IPS-18a (cell line): ENCODE results near the gene THSD7B.
"Not testable (repeated sequence)": the region's sequence is repeated elsewhere in the genome, so short reads cannot be mapped to it uniquely, and the experiment has no call there.

Experiments
- H3K27ac ChIP-seq: one replicate; pipeline ENCODE4 v1.5.1; 2013; ENCODE audit warnings: low read length
- H3K27me3 ChIP-seq: one replicate; pipeline ENCODE4 v1.6.1; 2013; ENCODE audit warnings: mild to moderate bottlenecking, low read length; ENCODE audit not compliant: control insufficient read depth, insufficient read depth
- H3K36me3 ChIP-seq: one replicate; pipeline ENCODE4 v1.6.1; 2013; ENCODE audit warnings: low read depth, low read length; ENCODE audit not compliant: control insufficient read depth
- H3K4me1 ChIP-seq: one replicate; pipeline ENCODE4 v1.6.1; 2013; ENCODE audit warnings: low read depth, low read length; ENCODE audit not compliant: control insufficient read depth
- H3K4me3 ChIP-seq: one replicate; pipeline ENCODE4 v1.5.1; 2013; ENCODE audit warnings: low read length
- H3K9ac ChIP-seq: one replicate; pipeline ENCODE4 v1.6.1; 2013; ENCODE audit warnings: mild to moderate bottlenecking, low read length, moderate library complexity
- H3K9me3 ChIP-seq: one replicate; pipeline ENCODE4 v1.6.1; 2013; ENCODE audit warnings: low read depth, low read length; ENCODE audit not compliant: control insufficient read depth

The THSD7B gene

DNA sequence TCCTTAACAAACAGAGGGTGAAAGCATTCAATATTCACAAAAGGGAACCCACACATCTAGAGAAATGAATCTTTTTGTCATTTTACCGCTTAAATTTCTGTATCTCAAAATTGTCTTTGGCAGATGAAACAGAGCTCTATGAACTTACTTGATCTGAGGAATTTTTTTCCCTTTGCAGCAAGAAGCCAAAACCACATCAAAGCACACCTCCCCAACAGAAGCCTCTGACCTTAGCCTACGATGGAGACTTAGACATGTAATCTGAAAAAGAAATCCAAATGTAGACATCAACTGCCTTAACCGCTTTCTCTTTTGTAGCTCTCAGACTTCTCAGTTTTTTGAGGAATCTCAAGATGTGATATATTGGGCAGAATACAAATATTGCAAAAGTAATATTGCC lies 911.0 kb downstream of the THSD7B start:
- H3K36me3 ChIP-seq, result no peaks in the 10 kb centered on the region
- H3K9me3 ChIP-seq, result no peaks in the 10 kb centered on the region
- H3K4me1 ChIP-seq, result no peaks in the 10 kb centered on the region
- no peak overlapping the region for H3K9ac ChIP-seq
- no peak overlapping the region for H3K4me3 ChIP-seq
- H3K27me3 ChIP-seq, result no peaks in the 10 kb centered on the region
- H3K27ac ChIP-seq, result no peak overlapping the region

DNA sequence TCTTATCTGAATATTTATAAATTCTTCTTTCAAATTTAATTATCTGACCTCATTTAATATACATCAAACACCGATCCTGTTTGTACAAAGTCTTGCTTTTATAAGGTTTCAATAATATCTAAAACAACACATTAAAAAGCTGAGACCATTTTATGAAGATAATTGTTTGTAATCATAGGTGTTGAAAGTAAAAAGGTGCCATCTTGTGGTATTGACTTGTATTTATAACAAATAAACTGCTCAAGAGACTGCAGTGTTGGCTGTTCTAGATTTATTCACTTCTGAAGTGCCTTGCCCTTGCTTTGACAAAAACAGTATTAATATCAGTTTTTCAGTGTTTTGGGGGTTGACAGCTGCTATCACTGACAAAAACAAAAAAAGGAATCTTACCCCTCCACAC lies 912.1 kb downstream of the THSD7B start:
- H3K4me1 ChIP-seq, result no peaks in the 10 kb centered on the region
- no peaks in the 10 kb centered on the region for H3K9me3 ChIP-seq
- H3K9ac ChIP-seq, result no peak overlapping the region
- no peak overlapping the region for H3K4me3 ChIP-seq
- no peaks in the 10 kb centered on the region for H3K36me3 ChIP-seq
- no peaks in the 10 kb centered on the region for H3K27me3 ChIP-seq
- H3K27ac ChIP-seq, result no peak overlapping the region

DNA sequence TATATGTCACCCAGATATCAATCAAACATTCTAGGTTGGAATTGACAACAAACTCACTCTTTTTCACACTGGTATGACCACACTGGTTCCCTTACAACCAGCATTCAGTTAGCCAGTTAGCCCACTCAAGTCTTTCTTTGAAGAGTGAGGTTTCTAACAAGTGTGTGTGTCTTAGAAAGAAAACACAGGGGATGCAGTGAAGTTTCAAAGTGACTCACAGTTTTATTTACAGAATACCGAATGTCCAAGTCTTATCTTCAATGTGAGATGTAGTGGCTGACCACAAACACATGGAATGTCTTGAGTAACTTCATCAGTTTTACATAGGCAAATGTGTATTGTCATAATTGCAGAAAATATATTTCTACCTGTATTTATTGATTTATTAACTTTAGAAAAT lies 924.2 kb downstream of the THSD7B start:
- H3K4me1 ChIP-seq, result no peaks in the 10 kb centered on the region
- H3K9ac ChIP-seq, result no peak overlapping the region
- H3K27me3 ChIP-seq, result no peaks in the 10 kb centered on the region
- H3K27ac ChIP-seq, result no peak overlapping the region
- H3K4me3 ChIP-seq, result no peak overlapping the region
- no peaks in the 10 kb centered on the region for H3K36me3 ChIP-seq
- H3K9me3 ChIP-seq, result no peaks in the 10 kb centered on the region

DNA sequence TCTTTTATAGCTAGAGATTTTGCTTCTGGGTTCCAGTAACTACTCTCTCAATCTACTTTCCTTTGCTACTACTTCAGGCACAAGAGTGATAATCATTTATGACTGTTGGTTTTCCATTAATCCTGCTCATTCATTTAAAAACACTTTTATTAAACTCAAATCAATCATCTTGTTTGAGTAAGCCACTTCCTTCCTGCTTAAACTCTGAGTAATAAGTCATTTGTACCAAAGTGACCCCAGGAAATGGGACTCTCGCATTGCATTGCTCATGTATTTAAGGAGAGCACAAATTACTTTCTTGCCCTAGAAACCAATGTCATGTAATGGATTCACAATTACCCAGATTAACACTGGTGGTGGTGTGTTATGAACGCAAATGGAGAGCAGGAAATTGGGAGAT lies 928.2 kb downstream of the THSD7B start:
- H3K4me1 ChIP-seq, result no peaks in the 10 kb centered on the region
- H3K9me3 ChIP-seq, result no peaks in the 10 kb centered on the region
- H3K9ac ChIP-seq, result no peak overlapping the region
- no peaks in the 10 kb centered on the region for H3K36me3 ChIP-seq
- H3K4me3 ChIP-seq, result no peak overlapping the region
- no peak overlapping the region for H3K27ac ChIP-seq
- H3K27me3 ChIP-seq, result no peaks in the 10 kb centered on the region

DNA sequence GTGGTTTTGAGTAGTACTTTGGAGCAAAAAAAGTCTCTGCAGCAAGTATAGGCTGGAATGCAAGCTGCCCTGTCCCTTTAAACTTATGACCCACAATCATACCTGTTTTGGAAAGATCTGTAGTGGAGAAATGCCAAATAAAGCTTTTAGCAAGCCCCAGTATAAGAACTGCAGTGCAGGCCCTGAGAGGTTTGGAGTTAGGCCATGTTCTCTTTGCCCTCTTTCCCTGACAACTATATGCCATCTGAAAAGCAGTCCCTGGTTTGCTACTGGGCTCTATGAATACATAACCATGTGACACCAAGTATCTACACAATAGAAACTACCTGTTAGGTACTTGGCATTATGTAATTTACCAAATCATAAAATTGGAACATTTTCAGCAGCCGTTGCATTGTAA lies 931.6 kb downstream of the THSD7B start:
- H3K9me3 ChIP-seq, result peaks cover 3% of the 10 kb centered on the region
- H3K36me3 ChIP-seq, result no peaks in the 10 kb centered on the region
- H3K27me3 ChIP-seq, result no peaks in the 10 kb centered on the region
- no peaks in the 10 kb centered on the region for H3K4me1 ChIP-seq
- H3K9ac ChIP-seq, result no peak overlapping the region
- H3K27ac ChIP-seq, result no peak overlapping the region
- H3K4me3 ChIP-seq, result no peak overlapping the region

DNA sequence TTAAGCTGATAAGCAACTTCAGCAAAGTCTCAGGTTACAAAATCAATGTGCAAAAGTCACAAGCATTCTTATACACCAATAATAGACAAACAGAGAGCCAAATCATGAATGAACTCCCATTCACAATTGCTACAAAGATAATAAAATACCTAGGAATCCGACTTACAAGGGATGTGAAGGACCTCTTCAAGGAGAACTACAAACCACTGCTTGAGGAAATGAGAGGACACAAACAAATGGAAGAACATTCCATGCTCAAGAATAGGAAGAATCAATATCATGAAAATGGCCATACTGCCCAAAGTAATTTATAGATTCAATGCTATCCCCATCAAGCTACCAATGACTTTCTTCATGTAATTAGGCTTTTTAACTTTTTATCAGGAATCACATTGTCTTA lies 934.9 kb downstream of the THSD7B start:
- not testable (repeated sequence) for H3K9me3 ChIP-seq, H3K4me3 ChIP-seq, H3K9ac ChIP-seq, H3K27me3 ChIP-seq, H3K36me3 ChIP-seq, H3K4me1 ChIP-seq, H3K27ac ChIP-seq

DNA sequence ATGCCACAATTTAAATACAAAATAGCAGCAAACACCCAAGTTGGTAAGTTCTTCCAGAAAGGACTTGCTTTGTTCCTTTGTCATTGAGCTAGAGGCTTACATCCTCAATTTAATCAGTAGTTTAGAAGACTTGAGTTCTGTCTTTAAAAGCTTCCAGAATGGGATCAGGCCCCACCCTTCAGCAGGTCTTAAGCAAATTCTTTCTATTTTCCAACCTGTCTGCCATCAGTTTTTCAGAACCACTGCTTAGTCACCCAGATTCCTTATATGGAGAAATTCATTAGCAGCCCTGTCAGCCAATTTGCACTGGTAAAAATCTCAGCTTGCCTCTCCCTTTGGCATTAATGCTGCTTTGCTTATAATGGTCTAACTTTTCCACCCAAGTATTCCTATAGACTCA lies 935.3 kb downstream of the THSD7B start:
- H3K4me3 ChIP-seq, result no peak overlapping the region
- no peak overlapping the region for H3K27ac ChIP-seq
- H3K36me3 ChIP-seq, result no peaks in the 10 kb centered on the region
- H3K9me3 ChIP-seq, result peaks cover 3% of the 10 kb centered on the region
- no peak overlapping the region for H3K9ac ChIP-seq
- no peaks in the 10 kb centered on the region for H3K4me1 ChIP-seq
- H3K27me3 ChIP-seq, result no peaks in the 10 kb centered on the region

DNA sequence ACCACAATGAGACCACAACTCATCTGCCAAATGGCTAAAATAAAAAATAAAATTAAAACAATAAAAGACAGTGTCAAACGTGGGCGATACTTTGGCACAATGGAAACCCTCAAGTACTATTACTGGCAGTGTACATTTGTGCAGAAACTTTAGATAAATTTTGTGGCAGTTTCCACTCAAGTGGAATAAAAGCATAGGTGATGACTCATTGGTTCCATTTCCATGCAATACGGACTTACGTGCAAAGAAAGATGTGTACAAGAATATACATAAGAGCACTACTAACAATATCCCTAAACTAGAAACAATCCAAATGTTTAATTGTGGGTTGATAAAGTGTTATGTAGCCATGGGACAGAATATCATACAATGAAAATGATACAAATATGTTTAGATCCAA lies 940.0 kb downstream of the THSD7B start:
- no peaks in the 10 kb centered on the region for H3K27me3 ChIP-seq
- no peaks in the 10 kb centered on the region for H3K36me3 ChIP-seq
- no peaks in the 10 kb centered on the region for H3K4me1 ChIP-seq
- no peak overlapping the region for H3K4me3 ChIP-seq
- H3K9ac ChIP-seq, result no peak overlapping the region
- H3K9me3 ChIP-seq, result peaks cover 3% of the 10 kb centered on the region
- no peak overlapping the region for H3K27ac ChIP-seq

DNA sequence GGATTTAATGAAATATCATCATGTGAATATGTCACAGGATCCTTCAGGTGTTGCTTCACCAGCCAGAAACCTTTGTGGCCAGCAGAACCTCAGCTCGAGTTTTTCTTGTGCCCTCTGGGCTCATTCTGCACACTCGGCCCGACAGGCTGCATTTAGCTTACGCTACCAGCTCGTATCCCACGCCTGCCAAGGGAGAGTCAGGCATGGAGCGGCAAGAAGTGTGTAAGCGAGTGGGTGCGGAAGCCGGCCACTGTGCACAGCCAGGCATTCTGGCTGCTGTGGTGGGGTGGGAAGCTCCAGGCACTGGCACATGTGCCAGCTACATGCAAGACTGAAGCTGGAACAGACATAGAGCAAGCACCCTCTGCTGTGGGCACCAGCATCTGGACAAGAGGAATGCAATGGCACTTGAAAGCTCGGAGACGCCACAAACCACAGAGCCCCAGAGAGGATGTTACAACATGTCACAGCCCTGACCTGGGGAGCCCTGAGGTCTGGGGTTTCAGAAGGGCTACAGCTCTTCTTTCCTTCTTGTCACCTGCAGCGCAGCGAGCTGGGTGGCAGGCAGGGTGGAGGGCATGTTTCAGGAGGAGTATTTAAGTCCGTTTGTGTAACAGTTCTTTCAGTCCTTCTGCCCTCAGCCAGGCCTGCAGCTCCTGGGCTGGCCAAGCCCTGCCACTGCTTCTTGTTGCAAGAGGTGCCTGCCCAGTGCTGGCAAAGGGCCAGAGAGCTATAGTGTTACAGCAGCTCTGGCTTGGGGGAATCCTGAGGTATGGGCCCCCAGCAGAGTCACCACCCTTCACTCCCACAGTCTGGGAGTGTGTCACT lies 941.7 kb downstream of the THSD7B start:
- H3K4me3 ChIP-seq, result no peak overlapping the region
- no peaks in the 10 kb centered on the region for H3K27me3 ChIP-seq
- no peak overlapping the region for H3K27ac ChIP-seq
- no peaks in the 10 kb centered on the region for H3K9me3 ChIP-seq
- H3K4me1 ChIP-seq, result no peaks in the 10 kb centered on the region
- no peaks in the 10 kb centered on the region for H3K36me3 ChIP-seq
- no peak overlapping the region for H3K9ac ChIP-seq

DNA sequence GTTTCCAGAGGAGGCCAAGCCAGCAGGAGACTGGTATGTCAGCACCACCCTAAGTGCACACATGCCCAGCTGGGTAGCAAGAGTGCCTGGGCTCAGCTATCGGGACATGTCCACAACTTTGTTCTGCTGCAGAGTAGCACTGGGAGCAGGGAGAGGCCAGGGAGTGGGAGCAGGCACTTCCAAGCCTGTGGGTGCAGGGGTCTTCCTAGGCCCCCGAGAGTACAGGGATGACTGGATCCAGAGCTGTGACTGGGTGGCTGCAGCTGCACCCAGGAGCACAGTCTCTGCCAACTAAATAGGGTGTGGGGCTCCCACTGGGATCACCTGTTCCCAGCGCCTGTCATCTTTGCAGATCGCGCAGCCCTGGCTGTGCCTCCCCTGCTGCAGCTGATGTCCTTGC lies 943.0 kb downstream of the THSD7B start:
- Histone ChIP-seq H3K36me3 (no peaks in the 10 kb centered on the region), H3K4me3 (no peak overlapping the region), H3K9me3 (no peaks in the 10 kb centered on the region), H3K4me1 (no peaks in the 10 kb centered on the region), H3K27me3 (no peaks in the 10 kb centered on the region), H3K9ac (no peak overlapping the region), H3K27ac (no peak overlapping the region)

DNA sequence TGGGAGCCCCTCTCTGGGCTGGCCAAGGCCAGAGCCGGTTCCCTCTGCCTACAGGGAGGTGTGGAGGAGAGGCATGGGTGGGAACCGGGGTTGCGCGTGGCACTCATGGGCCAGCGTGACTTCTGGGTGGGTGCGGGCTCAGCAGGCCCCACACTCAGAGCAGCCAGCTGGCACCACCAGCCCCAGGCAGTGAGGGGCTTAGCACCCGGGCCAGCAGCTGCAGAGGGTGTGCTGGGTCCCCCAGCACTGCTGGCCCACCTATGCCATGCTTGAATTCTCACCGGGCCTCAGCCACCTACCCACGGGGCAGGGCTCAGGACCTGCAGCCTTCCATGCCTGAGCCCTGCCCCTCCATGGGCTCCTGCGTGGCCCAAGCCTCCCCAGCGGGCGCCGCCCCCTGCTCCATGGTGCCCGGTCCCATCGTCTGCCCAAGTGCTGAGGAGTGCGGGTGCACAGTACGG lies 950.4 kb downstream of the THSD7B start:
- Histone ChIP-seq H3K4me1 (no peaks in the 10 kb centered on the region), H3K27ac (no peak overlapping the region), H3K9me3 (no peaks in the 10 kb centered on the region), H3K4me3 (no peak overlapping the region), H3K9ac (no peak overlapping the region), H3K36me3 (no peaks in the 10 kb centered on the region), H3K27me3 (no peaks in the 10 kb centered on the region)

DNA sequence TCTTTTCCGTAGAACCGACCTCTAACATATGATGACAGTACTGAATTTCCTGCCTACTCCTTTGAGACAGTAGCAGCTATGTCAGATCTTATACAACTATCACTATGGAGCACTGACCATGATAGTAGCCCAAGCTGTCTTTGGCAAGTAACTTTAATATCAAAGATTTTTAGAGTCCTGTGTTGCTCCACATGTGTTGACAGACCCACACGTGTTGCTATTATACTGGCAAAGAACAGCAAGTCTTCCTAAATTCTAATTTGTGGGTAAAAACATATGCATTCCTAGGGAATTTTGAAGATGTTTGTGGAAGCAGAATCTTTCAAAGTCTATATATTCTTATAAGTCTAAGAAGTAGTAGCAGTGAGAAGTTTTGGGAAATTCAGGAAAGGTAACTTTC lies 953.4 kb downstream of the THSD7B start:
- no peak overlapping the region for H3K27ac ChIP-seq
- no peaks in the 10 kb centered on the region for H3K4me1 ChIP-seq
- H3K36me3 ChIP-seq, result no peaks in the 10 kb centered on the region
- no peaks in the 10 kb centered on the region for H3K27me3 ChIP-seq
- H3K4me3 ChIP-seq, result no peak overlapping the region
- no peaks in the 10 kb centered on the region for H3K9me3 ChIP-seq
- no peak overlapping the region for H3K9ac ChIP-seq
